GM19193 (cell line): ENCODE results near the gene TANC2.

ENCODE experiments used
- POLR2A ChIP-seq: IDR thresholded peaks from 4 replicates; pipeline ENCODE4 v1.6.1; 2011; ENCODE audit not compliant: insufficient read depth, insufficient read length; ENCODE audit errors: extremely low read depth

The TANC2 gene

GRCh38 chr17:62941358-62941991 is 24.6 kb upstream of the TANC2 start:
- TF ChIP-seq POLR2A = no peak

GRCh38 chr17:62948370-62948769 is 17.7 kb upstream of the TANC2 start:
- no peak for TF ChIP-seq POLR2A

GRCh38 chr17:62949036-62949435 is 17.0 kb upstream of the TANC2 start:
- TF ChIP-seq POLR2A = no peak

- TF ChIP-seq POLR2A = no peak
These were observed 16.0 kb upstream of the TANC2 start for GRCh38 chr17:62950067-62950466.

GRCh38 chr17:62955841-62956352 is 10.1 kb upstream of the TANC2 start:
- no peak for TF ChIP-seq POLR2A

- TF ChIP-seq POLR2A = no peak
These were observed 2.7 kb upstream of the TANC2 start for GRCh38 chr17:62963296-62963695.

GRCh38 chr17:62964506-62964905 is 1.5 kb upstream of the TANC2 start:
- TF ChIP-seq POLR2A = no peak

GRCh38 chr17:62965174-62965685 is 805 bp upstream of the TANC2 start:
- TF ChIP-seq POLR2A = no peak

GRCh38 chr17:62966426-62967204 is 580 bp downstream of the TANC2 start:
- TF ChIP-seq POLR2A = no peak

GRCh38 chr17:62967205-62967529 is 1.1 kb downstream of the TANC2 start:
- TF ChIP-seq POLR2A = no peak

- no peak for TF ChIP-seq POLR2A
These were observed 2.4 kb downstream of the TANC2 start for GRCh38 chr17:62968445-62968923.

GRCh38 chr17:62970610-62971009 is 4.6 kb downstream of the TANC2 start:
- TF ChIP-seq POLR2A = no peak

- no peak for TF ChIP-seq POLR2A
These were observed 5.8 kb downstream of the TANC2 start for GRCh38 chr17:62971853-62972252.

GRCh38 chr17:62974788-62975187 is 8.8 kb downstream of the TANC2 start:
- TF ChIP-seq POLR2A = no peak

GRCh38 chr17:62975206-62975605 is 9.2 kb downstream of the TANC2 start:
- no peak for TF ChIP-seq POLR2A

- no peak for TF ChIP-seq POLR2A
These were observed 14.8 kb downstream of the TANC2 start for GRCh38 chr17:62980842-62981241.
